GM19455 (cell line): ENCODE data around the gene BSND.
A peak's percentile ranks its signal among the peaks of the same experiment; 100 is the strongest.
"Not testable (repeated sequence)": the region's sequence is repeated elsewhere in the genome, so short reads cannot be mapped to it uniquely, and the experiment has no call there.

ENCODE experiments used
- ATAC-seq: cut with Tn5 transposase; IDR thresholded peaks from one replicate; pipeline ENCODE4 v1.9.1; 2021; ENCODE audit not compliant: unreplicated experiment

BSND gene

DNA sequence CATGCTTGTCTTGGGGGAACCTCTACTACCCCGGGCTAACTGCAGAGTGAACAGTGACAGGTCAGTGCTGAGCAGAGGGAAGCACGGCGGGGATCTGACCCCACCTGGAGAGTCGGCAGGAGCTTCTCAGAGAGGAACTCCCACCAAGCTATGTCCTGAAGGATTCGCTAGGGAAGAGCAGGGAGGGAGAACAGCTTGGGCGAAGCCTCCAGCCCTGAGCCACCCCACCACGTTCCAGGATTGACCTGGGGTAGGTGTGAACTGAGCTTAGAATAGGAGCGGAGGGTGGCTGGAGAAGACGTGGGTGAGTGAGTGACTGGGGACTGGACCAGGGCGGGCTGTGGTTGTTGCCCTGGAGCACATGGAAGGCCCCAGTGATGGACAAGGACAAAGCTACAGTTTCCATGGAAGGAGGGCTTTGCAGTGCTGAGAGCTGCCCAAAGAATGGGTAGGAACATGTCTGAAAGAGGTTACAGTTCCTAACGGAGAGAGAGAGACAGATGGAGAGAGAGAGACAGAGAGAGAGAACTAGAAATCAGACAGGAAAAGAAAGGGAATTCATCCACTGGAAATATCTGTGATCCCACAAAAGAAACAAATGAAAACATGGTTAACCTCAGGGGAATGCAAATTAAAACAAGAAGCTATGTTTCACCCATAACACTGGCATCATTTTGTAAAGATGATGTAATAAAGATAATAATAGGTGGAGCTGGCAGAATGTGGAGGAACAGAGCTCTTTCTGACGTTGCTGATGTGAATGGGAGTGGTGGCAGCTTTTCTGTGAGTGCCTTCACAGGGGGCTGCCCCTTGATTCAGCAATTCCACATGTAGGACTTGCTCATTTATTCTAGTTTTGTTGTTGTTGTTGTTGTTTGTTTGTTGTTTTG lies 17.2 kb downstream of the BSND start:
- ATAC-seq = no peak

DNA sequence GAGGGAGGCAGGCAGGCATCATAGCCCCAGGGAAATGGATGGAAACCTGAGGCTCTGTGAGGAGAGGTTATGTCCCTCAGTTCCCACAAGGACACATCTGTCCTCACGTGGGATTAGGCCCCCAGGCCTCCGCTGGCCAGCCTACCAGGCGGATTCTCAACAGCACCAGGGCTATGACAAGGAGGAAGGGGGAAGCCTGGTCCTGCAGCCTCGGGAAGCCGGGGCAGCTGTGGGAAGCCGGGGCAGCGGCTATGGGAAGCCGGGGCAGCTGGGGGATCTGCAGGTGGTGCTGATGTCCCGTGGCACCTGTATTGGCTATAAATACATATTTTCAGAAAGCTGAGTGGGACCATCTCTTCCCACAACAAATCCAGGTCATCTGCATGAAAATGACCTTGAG lies 19.7 kb downstream of the BSND start:
- ATAC-seq = no peak

DNA sequence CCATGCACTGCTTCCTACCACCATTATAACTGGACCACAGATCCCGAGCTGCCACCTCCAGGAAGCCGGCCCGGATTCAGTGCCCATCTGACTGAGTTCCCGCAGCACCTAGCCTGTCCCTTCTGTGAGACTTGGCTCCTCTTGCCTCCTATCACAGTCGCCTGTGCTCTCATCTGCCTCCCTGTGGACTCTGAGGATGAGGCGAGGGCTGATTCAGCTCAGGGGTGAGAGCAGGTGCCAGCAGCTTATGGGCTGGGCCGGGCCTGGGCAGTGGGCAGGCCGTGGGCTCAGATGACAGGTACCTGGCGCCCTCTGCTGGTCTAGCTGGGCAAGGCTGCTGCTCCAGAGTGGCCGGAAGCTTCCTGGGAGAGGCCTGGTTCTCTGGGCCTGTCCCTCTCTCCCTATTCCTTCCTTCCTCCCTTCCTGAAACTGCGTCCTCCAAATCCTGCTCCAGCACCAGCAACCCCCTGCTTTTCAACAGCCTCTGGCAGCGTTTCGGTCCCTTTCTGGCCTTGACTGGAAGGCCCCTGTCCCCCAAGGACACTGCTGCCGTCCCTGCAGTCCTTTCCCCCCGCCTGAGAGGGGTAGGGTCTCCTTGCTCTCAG lies 23.3 kb downstream of the BSND start:
- ATAC-seq = peak; percentile 83

DNA sequence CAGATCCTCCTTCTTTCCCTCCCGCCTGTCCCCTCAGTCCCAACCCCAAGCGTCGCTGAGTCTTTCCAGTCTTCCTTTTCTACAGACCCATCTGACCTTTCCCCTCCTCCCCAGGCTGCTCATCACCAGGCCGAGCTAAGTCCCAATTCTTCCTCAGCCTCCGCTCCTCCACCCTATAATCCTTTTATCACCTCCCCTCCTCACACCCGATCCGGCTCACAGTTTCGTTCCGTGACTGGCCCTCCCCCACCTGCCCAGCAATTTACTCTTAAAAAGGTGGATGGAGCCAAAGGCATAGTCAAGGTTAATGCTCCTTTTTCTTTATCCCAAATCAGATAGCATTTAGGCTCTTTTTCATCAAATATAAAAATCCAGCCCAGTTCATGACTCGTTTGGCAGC lies 25.4 kb downstream of the BSND start:
- ATAC-seq = not testable (repeated sequence)

DNA sequence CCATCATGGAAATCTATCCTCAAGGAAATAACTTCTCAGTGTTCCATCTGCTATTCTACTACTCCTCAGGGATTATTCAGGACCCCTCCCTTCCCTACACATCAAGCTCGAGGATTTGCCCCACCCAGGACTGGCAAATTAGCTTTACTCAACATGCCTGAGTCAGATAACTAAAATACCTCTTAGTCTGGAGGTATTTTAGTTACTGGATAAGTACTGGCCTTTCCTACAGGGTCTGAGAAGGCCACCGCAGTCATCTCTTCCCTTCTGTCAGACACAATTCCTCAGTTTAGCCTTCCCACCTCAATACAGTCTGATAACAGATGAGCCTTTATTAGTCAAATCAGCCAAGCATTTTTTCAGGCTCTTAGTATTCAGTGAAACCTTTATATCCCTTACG lies 27.9 kb downstream of the BSND start:
- ATAC-seq = not testable (repeated sequence)

DNA sequence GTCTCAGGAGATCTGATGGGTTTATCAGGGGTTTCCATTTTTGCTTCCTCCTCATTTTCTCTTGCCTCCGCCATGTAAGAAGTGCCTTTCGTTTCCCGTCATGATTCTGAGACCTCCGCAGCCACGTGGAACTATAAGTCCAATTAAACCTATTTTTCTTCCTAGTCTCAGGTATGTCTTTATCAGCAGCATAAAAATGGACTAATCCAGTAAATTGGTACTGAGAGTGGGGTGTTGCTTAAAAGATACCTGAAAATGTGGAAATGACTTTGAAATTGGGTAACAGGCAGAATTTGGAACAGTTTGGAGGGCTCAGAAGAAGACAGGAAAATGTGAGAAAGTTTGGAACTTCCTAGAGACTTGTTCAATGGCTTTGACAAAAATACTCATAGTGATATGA lies 32.4 kb downstream of the BSND start:
- not testable (repeated sequence) for ATAC-seq

DNA sequence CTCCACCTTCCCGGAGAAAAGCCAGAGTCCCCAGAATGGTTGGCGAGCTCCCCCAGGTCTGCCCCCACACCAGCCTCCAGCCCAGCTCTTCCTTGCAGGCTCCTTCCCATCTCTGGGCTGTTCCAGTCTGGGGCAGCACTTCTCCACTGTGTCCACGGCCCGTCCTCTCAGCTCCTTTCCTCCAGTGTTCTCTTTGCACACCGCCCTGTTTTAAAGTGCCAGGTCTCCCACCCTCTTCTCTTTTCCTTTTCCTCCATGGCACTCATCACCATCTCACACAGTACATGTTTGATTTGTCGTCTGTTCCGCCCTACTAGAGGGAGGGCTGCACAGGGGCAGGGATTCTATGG lies 34.5 kb downstream of the BSND start:
- ATAC-seq = no peak

DNA sequence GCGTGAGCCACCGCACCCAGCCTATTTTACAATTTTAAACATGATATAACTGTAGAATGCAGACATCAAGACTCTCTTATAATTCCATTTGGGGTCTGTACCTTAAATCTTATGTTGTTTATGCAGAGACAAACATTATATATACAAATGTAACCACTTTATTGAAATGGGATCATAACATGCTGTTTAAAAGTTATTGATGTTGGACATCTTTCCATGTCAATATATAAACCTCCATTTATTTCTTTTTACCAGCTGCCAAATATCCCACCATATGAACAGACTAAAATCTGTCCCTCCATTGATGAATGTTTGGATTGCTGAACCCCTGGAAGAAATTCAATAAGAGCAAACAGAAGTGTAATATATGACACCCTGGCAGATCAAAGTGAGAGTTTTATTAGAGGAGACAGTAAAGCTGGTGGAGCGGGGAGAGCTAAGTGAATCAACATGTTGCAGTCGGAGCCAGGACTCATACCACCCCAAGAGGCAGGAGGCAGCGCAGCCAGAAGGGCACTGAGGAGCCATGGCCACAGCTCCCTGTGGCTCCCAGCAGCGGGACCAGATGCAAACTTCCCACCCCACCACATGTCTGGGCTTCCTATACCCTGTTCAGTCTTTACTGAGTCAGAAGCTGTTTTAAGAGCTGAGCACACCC lies 35.9 kb downstream of the BSND start:
- ATAC-seq = no peak

DNA sequence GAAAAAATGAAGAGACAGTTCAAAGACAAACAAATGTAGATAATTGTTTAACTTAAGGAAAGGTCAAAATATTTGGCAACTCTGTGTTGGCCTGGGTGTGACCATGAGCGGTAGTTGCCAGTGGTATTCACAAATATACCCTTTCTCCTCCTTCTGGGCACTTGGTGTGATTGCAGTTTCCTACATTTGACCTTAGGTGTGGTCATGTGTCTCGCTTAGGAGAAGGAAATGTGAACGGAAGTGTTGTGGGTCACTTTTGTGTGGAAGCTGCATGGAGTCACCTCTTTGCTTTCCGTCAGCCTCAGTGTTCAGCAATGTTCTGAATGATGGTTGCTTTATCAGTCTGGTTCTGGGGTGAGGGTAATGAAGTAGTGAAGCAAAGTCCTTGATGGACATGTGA lies 37.2 kb downstream of the BSND start:
- no peak for ATAC-seq

DNA sequence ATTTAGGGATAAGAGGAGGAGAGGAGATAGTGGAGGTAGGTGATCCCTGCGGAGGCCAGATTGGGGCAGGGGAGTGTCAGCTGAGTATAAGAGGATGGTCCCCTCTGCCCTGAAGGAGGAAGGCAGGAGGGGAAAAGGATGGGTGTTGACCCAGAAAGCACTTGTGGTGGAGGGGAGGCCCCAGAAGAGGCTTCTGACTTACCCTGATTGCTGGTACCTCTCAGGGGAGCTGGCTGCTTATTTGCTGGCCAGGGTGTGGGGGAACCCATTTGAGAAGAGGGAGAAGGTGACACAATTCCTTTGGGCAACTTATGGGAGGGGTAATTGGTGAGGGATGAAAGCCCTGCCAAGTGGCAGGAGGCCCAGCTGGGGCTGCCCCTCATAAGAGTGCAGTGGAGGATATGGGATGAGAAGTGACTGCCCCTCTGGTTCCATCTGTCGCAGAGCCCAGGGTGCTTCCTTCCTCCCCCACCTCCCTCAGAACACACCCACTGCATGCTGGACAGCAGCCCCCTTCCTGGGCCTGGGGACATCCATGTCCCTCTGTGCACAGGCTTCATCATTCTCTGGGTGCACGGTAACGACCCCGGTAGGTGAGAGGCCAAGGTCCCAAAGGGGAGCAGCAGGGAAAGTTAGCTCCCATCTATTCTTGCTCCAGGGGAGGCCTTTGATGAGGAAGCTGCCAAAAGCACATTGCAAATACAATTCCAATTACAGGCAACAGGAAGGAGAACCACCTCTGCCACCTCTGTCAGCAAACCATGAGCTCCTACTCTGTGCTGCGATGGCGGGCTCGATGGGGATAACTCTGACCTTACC lies 39.2 kb downstream of the BSND start:
- ATAC-seq = no peak

DNA sequence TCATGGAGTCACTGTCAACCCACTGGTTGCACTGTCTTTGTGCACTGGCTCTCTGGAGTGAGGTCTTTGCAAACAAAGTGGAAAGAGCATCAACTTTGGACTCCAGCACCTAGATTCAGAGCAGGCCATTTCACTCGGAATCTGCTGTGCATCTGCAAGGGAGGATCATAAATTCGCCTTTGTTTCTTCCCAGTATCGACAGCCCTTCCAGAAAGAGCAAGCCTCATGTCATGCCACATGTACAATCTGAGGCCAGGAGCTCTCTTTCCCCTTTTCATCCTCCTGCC lies 39.8 kb downstream of the BSND start:
- no peak for ATAC-seq

DNA sequence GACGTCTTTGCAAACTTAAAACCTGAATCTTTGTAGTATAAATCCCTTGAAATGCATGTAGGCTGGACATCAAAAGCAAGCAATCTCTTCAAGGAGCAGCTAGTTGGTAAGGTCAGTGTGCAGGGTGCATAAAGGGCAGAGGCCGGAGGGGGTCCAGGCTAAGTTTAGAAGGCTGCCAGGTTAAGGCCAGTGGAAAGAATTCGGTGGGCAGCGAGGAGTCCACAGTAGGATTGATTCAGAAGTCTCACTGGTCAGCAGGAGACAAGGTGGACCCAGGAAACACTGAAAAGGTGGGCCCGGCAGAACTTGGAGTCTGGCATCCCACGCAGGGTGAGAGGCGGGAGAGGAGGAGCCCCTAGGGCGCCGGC lies 40.2 kb downstream of the BSND start:
- ATAC-seq = no peak

DNA sequence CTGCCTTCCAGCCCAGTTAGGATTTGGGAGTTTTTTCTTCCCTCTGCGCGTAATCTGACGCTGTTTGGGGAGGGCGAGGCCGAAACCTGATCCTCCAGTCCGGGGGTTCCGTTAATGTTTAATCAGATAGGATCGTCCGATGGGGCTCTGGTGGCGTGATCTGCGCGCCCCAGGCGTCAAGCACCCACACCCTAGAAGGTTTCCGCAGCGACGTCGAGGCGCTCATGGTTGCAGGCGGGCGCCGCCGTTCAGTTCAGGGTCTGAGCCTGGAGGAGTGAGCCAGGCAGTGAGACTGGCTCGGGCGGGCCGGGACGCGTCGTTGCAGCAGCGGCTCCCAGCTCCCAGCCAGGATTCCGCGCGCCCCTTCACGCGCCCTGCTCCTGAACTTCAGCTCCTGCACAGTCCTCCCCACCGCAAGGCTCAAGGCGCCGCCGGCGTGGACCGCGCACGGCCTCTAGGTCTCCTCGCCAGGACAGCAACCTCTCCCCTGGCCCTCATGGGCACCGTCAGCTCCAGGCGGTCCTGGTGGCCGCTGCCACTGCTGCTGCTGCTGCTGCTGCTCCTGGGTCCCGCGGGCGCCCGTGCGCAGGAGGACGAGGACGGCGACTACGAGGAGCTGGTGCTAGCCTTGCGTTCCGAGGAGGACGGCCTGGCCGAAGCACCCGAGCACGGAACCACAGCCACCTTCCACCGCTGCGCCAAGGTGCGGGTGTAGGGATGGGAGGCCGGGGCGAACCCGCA lies 40.8 kb downstream of the BSND start, which contains the start of gene PCSK9:
Gene PCSK9 (plus strand): TSS at position 207 of the 741 bp plus-strand sequence. CDS start 290 bp downstream, at position 497.
- ATAC-seq = no peak

DNA sequence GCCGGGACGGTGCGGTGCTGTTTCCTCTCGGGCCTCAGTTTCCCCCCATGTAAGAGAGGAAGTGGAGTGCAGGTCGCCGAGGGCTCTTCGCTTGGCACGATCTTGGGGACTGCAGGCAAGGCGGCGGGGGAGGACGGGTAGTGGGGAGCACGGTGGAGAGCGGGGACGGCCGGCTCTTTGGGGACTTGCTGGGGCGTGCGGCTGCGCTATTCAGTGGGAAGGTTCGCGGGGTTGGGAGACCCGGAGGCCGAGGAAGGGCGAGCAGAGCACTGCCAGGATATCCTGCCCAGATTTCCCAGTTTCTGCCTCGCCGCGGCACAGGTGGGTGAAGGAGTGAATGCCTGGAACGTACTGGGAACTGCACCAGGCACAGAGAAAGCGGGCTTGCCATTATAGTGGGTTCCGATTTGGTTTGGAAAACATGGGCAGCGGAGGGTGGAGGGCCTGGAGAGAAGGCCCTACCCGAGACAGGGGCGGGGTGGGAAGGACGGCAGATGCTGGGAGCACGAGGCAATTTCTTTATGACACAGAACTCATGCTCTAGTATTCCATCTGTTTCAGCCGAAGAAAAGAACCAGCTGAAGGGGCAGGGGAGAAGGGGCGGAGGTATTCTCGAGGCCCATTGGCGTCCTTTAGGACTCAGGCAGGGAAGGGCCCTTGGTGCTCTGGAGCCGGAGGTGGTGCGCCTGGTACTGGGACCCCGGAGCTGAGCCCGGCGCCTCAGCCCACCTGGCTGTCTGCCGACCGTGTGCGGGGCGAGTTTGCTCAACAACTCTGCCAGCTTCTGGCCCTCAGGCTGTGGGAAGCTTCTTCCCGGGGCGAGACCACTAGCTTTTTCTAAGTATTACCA lies 41.6 kb downstream of the BSND start:
- ATAC-seq = no peak

DNA sequence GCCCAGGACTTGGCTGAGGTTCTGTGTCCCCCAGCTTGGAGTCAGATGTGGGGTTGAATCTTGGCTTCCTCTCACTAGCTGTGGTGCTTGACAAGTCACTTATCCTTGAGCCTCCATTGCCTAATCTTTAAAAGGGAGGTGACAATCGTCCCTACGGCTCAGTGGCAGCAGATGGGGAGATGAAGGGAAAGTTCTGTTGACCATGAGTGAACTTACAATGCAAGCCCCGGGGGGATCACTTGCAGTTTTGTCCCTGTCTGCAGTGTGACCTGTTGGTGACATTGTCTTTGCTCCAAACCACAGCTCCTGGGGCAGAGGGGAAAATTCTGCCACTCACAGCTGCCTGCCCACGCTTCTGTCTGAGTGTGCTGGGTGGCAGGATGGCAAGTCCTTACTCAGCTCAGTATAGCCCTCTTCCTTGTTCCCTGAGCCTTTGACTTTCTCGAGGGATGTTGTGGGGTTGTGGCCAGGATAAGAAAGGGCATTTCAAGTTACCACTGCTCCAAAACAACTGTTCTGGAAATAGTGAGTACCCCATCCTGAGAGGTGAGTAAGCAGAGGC lies 42.3 kb downstream of the BSND start:
- no peak for ATAC-seq

DNA sequence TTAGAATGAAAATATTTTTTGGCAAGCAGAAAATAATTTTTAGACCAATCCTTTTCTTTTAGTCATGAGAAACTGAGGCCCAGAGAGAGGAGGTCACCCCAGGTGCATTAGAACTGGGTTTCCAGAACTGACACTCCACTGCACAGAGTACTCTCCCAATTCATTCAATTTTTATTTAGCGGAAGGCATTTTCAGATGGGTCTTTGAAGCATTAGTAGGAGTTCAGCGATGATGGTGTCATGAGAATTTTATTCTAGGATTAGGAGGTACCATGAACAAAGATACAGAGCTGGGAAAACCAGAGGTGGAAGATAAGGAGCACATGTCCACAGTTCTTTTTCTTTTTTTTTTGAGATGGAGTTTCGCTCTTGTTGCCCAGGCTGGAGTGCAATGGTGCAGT lies 42.9 kb downstream of the BSND start:
- no peak for ATAC-seq

DNA sequence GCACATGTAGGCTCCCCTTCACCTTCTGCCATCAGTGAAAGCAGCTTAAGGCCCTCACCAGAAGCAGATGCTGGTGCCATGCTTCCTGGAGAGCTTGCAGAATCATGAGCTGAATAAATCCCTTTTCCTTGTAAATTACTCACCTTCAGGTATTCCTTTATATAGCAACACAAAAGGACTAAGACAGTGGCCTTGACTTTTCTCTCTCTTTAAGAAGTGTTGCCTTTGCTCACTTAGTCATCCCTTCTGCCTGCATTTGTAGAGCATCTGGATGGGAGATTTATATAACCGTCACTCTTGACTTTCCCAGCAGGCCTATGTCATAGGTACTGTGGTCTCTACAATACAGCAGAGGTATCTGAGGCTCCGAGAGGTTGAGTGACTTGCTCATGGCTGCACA lies 44.3 kb downstream of the BSND start:
- no peak for ATAC-seq

DNA sequence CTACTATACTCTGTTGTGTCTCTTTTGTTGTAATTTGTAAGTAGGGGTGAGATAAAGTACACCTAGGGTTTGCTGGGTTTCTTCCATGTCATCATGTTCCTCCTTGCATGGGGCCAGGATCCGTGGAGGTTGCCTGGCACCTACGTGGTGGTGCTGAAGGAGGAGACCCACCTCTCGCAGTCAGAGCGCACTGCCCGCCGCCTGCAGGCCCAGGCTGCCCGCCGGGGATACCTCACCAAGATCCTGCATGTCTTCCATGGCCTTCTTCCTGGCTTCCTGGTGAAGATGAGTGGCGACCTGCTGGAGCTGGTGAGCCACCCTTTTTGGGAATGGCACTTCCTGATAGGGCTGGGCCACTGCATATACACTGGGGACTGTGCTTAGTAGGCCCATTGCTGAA lies 45.0 kb downstream of the BSND start:
- no peak for ATAC-seq

DNA sequence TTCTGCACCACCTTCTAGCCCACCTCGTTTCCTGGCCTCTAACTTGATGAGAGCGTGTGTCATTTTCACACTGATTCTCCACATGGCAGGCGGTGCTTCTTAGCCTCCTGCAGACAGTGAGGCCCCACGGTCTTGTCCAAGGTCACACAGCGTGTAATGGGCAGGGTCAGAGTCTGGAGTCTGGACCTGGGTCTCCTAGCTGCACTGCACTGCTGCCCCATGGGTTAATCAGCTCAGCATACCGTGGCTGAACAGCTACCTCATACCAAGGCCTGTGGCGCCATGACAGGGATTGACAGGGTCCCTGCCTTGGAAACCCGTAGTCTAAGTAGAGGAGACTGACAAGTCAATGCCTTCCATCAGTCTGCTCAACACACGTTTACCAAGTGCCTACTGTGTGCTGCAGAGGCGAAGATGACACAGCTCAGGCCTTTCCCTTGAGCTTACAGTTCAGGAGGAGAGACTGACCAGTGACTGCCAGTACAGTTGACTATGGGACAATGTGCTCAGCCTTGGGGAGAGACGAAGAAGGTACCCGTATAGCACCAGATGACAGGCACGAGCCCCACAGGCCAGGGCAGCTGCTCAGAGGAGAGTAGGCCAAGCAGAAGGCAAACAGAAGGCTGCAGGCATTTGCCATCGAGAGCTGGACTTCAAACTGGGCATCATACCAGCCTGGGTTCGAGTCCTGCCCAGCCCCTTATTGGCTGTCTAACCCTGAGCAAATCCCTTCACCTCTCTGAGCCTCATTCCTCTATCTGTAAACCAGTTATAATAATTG lies 46.1 kb downstream of the BSND start:
- ATAC-seq = no peak
